GM21528 (cell line): ENCODE measurements around the gene TAF7.
"Not testable (repeated sequence)": the region's sequence is repeated elsewhere in the genome, so short reads cannot be mapped to it uniquely, and the experiment has no call there.

Experiments used
- ATAC-seq: cut with Tn5 transposase; IDR thresholded peaks from one replicate; pipeline ENCODE4 v1.9.1; 2021; ENCODE audit warnings: mild to moderate bottlenecking, moderate library complexity; ENCODE audit not compliant: unreplicated experiment, low FRiP score

The TAF7 gene

GRCh38 chr5:141340781-141341354, 20.3 kb upstream of the TAF7 start:
- not testable (repeated sequence) for ATAC-seq

- ATAC-seq = no peak
These were observed 18.1 kb upstream of the TAF7 start, which contains the start of gene PCDHGA2 for GRCh38 chr5:141338538-141339306. Gene PCDHGA2 (plus strand): TSS chr5:141338760.

GRCh38 chr5:141332571-141332970, 12.0 kb upstream of the TAF7 start:
- ATAC-seq = not testable (repeated sequence)

GRCh38 chr5:141330299-141331080, 9.9 kb upstream of the TAF7 start, which contains the start of gene PCDHGA1:
Gene PCDHGA1 (plus strand): TSS chr5:141330514.
- ATAC-seq = no peak

- ATAC-seq = no peak
These were observed 7.6 kb upstream of the TAF7 start for GRCh38 chr5:141328231-141328630.

GRCh38 chr5:141326088-141326854, 5.7 kb upstream of the TAF7 start:
- ATAC-seq = peak; percentile 67

GRCh38 chr5:141322261-141322660, 1.7 kb upstream of the TAF7 start:
- ATAC-seq = no peak

GRCh38 chr5:141319699-141320098, 885 bp downstream of the TAF7 start:
- ATAC-seq = no peak

- no peak for ATAC-seq
These were observed 1.4 kb downstream of the TAF7 start for GRCh38 chr5:141319202-141319601.

- not testable (repeated sequence) for ATAC-seq
These were observed 3.6 kb downstream of the TAF7 start for GRCh38 chr5:141316963-141317362.

GRCh38 chr5:141313711-141314110, 6.9 kb downstream of the TAF7 start:
- no peak for ATAC-seq

- no peak for ATAC-seq
These were observed 14.0 kb downstream of the TAF7 start for GRCh38 chr5:141306630-141307029.

GRCh38 chr5:141303756-141304155, 16.8 kb downstream of the TAF7 start, which contains the start of gene SLC25A2:
Gene SLC25A2 (minus strand): TSS chr5:141304049. CDS start chr5:141303865, 184 bp downstream.
- ATAC-seq = no peak

- ATAC-seq = no peak
These were observed 22.2 kb downstream of the TAF7 start for GRCh38 chr5:141298376-141298775.

- ATAC-seq = no peak
These were observed 47.7 kb downstream of the TAF7 start for GRCh38 chr5:141272906-141273305.

GRCh38 chr5:141269195-141269594, 51.4 kb downstream of the TAF7 start:
- ATAC-seq = no peak
